HCT116 (cell line): ENCODE results near the gene DAZAP1. TPM values are rescaled to one million over a fixed set of nuclear protein-coding genes. Genes with fewer than 3 reads are reported as not detected.

Source experiments
- ATAC-seq: fragments of 200-7000 bp; cut with Tn5 transposase; 2 replicates; pipeline ENCODE4 v1.9.1; 2020; ENCODE audit warnings: mild to moderate bottlenecking, moderate library complexity
- BruUV-seq: library from RNA; stranded (reverse); fragments of 400-500 nt; replicated peaks from 2 replicates; lab custom pipeline; 2021; lab: Mats Ljungman, UMichigan
- CTCF ChIA-PET: fragments of 300-600 bp; sonication (Branson Sonifier 250); formaldehyde crosslinking; loops from one replicate; lab custom pipeline; 2021; ENCODE audit warnings: antibody characterized with exemption; lab: Charles Lee
- POLR2A ChIA-PET: fragments of 300-600, 350-600 bp; sonication (Branson Sonifier 250); formaldehyde crosslinking; loops from one replicate; lab custom pipeline; 2021; ENCODE audit warnings: antibody characterized with exemption; lab: Charles Lee
- RAD21 ChIA-PET, 2 experiments: fragments of 300-600 bp; sonication (Branson Sonifier 250); formaldehyde crosslinking; loops; one replicate each; lab custom pipeline; 2023; ENCODE audit warnings: low total read pairs in 2 of 2; ENCODE audit not compliant: uncharacterized antibody in 2 of 2, unreplicated experiment in 2 of 2, low non-redundant PET in 1 of 2; lab: Charles Lee
- DNase-seq: peaks from one replicate; pipeline ENCODE4 v3.0.0-alpha.2; 2010; ENCODE audit warnings: low read depth, low spot score
- H2AFZ ChIP-seq: fragments of 200-600 bp; shearing (Covaris generic), sonication (generic); 2 replicates; pipeline ENCODE4 v1.6.1; 2017; ENCODE audit warnings: low read depth, mixed run types, mixed read lengths, antibody characterized with exemption, low read length; ENCODE audit not compliant: poor library complexity, severe bottlenecking
- H3K27ac ChIP-seq: 2 replicates; pipeline ENCODE4 v1.5.1; 2012; ENCODE audit warnings: low read depth, low read length
- H3K27me3 ChIP-seq: fragments of 200-600 bp; sonication (generic); 2 replicates; pipeline ENCODE4 v1.6.1; 2016; ENCODE audit warnings: mixed run types, low read length, mixed read lengths; ENCODE audit not compliant: insufficient read depth
- H3K36me3 ChIP-seq, 2 experiments: fragments of 200-500 bp in 1 of 2; fragments of 200-600 bp in 1 of 2; sonication (Bioruptor generic) in 1 of 2; sonication (generic) in 1 of 2; 2 replicates each; pipeline versions ENCODE4 v1.5.1 to v1.6.1; 2014 to 2016; ENCODE audit warnings: low read length in 2 of 2, inconsistent platforms in 1 of 2, mixed read lengths in 1 of 2, mixed run types in 1 of 2; ENCODE audit not compliant: insufficient read depth in 2 of 2, control insufficient read depth in 1 of 2
- H3K4me1 ChIP-seq, 2 experiments: fragments of 200-600 bp in 1 of 2; sonication (generic) in 1 of 2; 2 replicates each; pipeline versions ENCODE4 v1.5.1 to v1.6.1; 2012 to 2017; ENCODE audit warnings: low read length in 2 of 2, inconsistent platforms in 1 of 2, mild to moderate bottlenecking in 1 of 2, mixed read lengths in 1 of 2, mixed run types in 1 of 2, moderate library complexity in 1 of 2; ENCODE audit not compliant: insufficient read depth in 2 of 2, control insufficient read depth in 1 of 2
- H3K4me2 ChIP-seq: fragments of 200-600 bp; sonication (generic); 2 replicates; pipeline ENCODE4 v1.6.1; 2017; ENCODE audit warnings: mixed run types, low read length, mixed read lengths
- H3K4me3 ChIP-seq, 2 experiments: fragments of 200-600 bp in 1 of 2; sonication (generic) in 1 of 2; replicated peaks in 1 of 2; 2 replicates each; pipeline ENCODE4 v1.5.1; 2011 to 2016; ENCODE audit warnings: low read length in 2 of 2, control low read depth in 1 of 2, low read depth in 1 of 2, mild to moderate bottlenecking in 1 of 2, mixed read lengths in 1 of 2, mixed run types in 1 of 2
- H3K79me2 ChIP-seq: fragments of 200-600 bp; sonication (generic); 2 replicates; pipeline ENCODE4 v1.6.1; 2017; ENCODE audit warnings: mild to moderate bottlenecking, mixed run types, low read length, moderate library complexity, mixed read lengths; ENCODE audit not compliant: insufficient read depth
- H3K9ac ChIP-seq: fragments of 200-600 bp; sonication (generic); 2 replicates; pipeline ENCODE4 v1.6.1; 2016; ENCODE audit warnings: low read length, mixed read lengths
- H3K9me2 ChIP-seq: fragments of 200-600 bp; sonication (generic), shearing (Covaris generic); 2 replicates; pipeline ENCODE4 v1.6.1; 2017; ENCODE audit warnings: mixed run types, mild to moderate bottlenecking, moderate library complexity; ENCODE audit not compliant: insufficient read depth
- H3K9me3 ChIP-seq, 2 experiments: fragments of 200-500 bp in 1 of 2; fragments of 200-600 bp in 1 of 2; sonication (Bioruptor generic) in 1 of 2; sonication (generic) in 1 of 2; 2 replicates each; pipeline ENCODE4 v1.6.1; 2014 to 2017; ENCODE audit warnings: low read length in 2 of 2, mixed read lengths in 2 of 2, inconsistent platforms in 1 of 2, low read depth in 1 of 2, mild to moderate bottlenecking in 1 of 2, mixed run types in 1 of 2, moderate library complexity in 1 of 2; ENCODE audit not compliant: control insufficient read depth in 1 of 2, insufficient read depth in 1 of 2
- H4K20me1 ChIP-seq: fragments of 200-600 bp; sonication (generic), shearing (Covaris generic); 2 replicates; pipeline ENCODE4 v1.6.1; 2017; ENCODE audit warnings: mixed run types, mild to moderate bottlenecking, moderate library complexity; ENCODE audit not compliant: insufficient read depth
- CEBPB ChIP-seq: IDR thresholded peaks from 2 replicates; pipeline ENCODE4 v1.6.1; 2012; ENCODE audit warnings: low read depth
- EZH2 ChIP-seq: fragments of 200-600 bp; sonication (generic); IDR thresholded peaks from 2 replicates; pipeline ENCODE4 v1.6.1; 2017; ENCODE audit warnings: antibody characterized with exemption, mixed run types
- EZH2phosphoT487 ChIP-seq: fragments of 200-600 bp; IDR thresholded peaks from 2 replicates; pipeline ENCODE4 v1.6.1; 2018; ENCODE audit warnings: antibody characterized with exemption, borderline replicate concordance
- FOSL1 ChIP-seq: IDR thresholded peaks from 2 replicates; pipeline ENCODE4 v1.6.1; 2012; ENCODE audit warnings: low read depth
- JUND ChIP-seq: IDR thresholded peaks from 2 replicates; pipeline ENCODE4 v1.6.1; 2012
- POLR2A ChIP-seq: IDR thresholded peaks from 2 replicates; pipeline ENCODE4 v1.7.0; 2011; ENCODE audit warnings: borderline replicate concordance; ENCODE audit not compliant: insufficient read depth, insufficient read length; ENCODE audit errors: extremely low read depth
- POLR2AphosphoS5 ChIP-seq: IDR thresholded peaks from 2 replicates; pipeline ENCODE4 v1.6.1; 2011; ENCODE audit warnings: mild to moderate bottlenecking, low read depth, low read length, moderate library complexity
- SIN3A ChIP-seq: IDR thresholded peaks from 2 replicates; pipeline ENCODE4 v1.6.1; 2012; ENCODE audit warnings: low read depth
- SP1 ChIP-seq: IDR thresholded peaks from 2 replicates; pipeline ENCODE4 v1.6.1; 2012; ENCODE audit warnings: low read depth
- SRF ChIP-seq: IDR thresholded peaks from 2 replicates; pipeline ENCODE4 v1.6.1; 2012; ENCODE audit warnings: low read depth
- TCF7L2 ChIP-seq: IDR thresholded peaks from 2 replicates; pipeline ENCODE4 v1.7.0; 2011; ENCODE audit warnings: borderline replicate concordance, inconsistent platforms; ENCODE audit not compliant: insufficient read depth, insufficient read length; ENCODE audit errors: extremely low read depth
- ZFX ChIP-seq: fragments of 450-650 bp; IDR thresholded peaks from 2 replicates; pipeline ENCODE4 v1.6.1; 2017
- ZNF274 ChIP-seq: fragments of 200-500 bp; sonication (Bioruptor generic); IDR thresholded peaks from 2 replicates; pipeline ENCODE4 v1.6.1; 2014; ENCODE audit warnings: mild to moderate bottlenecking, low read depth, low read length, inconsistent platforms
- intact Hi-C: fragments of 100-400 bp; cut with micrococcal nuclease; formaldehyde crosslinking; loops from 2 replicates; pipeline ENCODE4 v1.10.0; 2022
- total RNA-seq: library from RNA; stranded (reverse); gene quantifications from one replicate; pipeline ENCODE4 v1.2.1, GENCODE V29; 2021; ENCODE audit not compliant: unreplicated experiment
- TF ChIP-seq, protein P1 (sequence below): IDR thresholded peaks from 2 replicates; pipeline ENCODE4 v1.6.1; 2012
- TF ChIP-seq, protein P2 (sequence below): IDR thresholded peaks from 2 replicates; pipeline ENCODE4 v1.6.1; 2012; ENCODE audit warnings: low read depth
- TF ChIP-seq, protein P3 (sequence below), 3 experiments: fragments of 200-600 bp in 1 of 3; sonication (generic) in 1 of 3; IDR thresholded peaks in 2 of 3; conservative IDR thresholded peaks in 1 of 3; 2 replicates each; pipeline ENCODE4 v1.5.1; 2012 to 2017; ENCODE audit warnings: low read depth in 2 of 3, low read length in 2 of 3, antibody characterized with exemption in 1 of 3, borderline replicate concordance in 1 of 3, control low read depth in 1 of 3, mild to moderate bottlenecking in 1 of 3, mixed read lengths in 1 of 3, mixed run types in 1 of 3, moderate library complexity in 1 of 3; ENCODE audit not compliant: insufficient read depth in 1 of 3
- TF ChIP-seq, protein P4 (sequence below): IDR thresholded peaks from 2 replicates; pipeline ENCODE4 v1.6.1; 2011; ENCODE audit warnings: mild to moderate bottlenecking, low read length, moderate library complexity; ENCODE audit not compliant: insufficient replicate concordance; ENCODE audit errors: extremely low read depth
- TF ChIP-seq, protein P5 (sequence below): IDR thresholded peaks from 2 replicates; pipeline ENCODE4 v1.6.1; 2012

Gene DAZAP1
- total RNA-seq, 1 experiment from 2014 or later, result 191 TPM

- Histone ChIP-seq H3K4me3 (no peak overlapping the region), H3K4me1 (no peaks in the 10 kb centered on the region), H3K79me2 (peaks cover 76% of the 10 kb centered on the region), H3K27ac (no peak overlapping the region; the same call in 1 of the 2 replicates), H3K9ac (no peak overlapping the region), H4K20me1 (no peaks in the 10 kb centered on the region), H3K4me2 (no peak overlapping the region), H3K9me3 (no peaks in the 10 kb centered on the region), H3K9me2 (no peaks in the 10 kb centered on the region)
- no peak for DNase-seq
- CTCF ChIA-PET, result no interaction called here
- intact Hi-C loops, result no loop called here
- no peak for ATAC-seq
- TF ChIP-seq EZH2phosphoT487 (no peak), POLR2A (no peak), EZH2 (no peak), FOSL1 (no peak), TCF7L2 (no peak), ZNF274 (no peak), SRF (no peak), ZFX (no peak), SP1 (no peak), CEBPB (no peak), JUND (no peak), POLR2AphosphoS5 (no peak), SIN3A (no peak)
- TF ChIP-seq, protein P1, sequence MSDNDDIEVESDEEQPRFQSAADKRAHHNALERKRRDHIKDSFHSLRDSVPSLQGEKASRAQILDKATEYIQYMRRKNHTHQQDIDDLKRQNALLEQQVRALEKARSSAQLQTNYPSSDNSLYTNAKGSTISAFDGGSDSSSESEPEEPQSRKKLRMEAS, result no peak
- TF ChIP-seq, protein P2, sequence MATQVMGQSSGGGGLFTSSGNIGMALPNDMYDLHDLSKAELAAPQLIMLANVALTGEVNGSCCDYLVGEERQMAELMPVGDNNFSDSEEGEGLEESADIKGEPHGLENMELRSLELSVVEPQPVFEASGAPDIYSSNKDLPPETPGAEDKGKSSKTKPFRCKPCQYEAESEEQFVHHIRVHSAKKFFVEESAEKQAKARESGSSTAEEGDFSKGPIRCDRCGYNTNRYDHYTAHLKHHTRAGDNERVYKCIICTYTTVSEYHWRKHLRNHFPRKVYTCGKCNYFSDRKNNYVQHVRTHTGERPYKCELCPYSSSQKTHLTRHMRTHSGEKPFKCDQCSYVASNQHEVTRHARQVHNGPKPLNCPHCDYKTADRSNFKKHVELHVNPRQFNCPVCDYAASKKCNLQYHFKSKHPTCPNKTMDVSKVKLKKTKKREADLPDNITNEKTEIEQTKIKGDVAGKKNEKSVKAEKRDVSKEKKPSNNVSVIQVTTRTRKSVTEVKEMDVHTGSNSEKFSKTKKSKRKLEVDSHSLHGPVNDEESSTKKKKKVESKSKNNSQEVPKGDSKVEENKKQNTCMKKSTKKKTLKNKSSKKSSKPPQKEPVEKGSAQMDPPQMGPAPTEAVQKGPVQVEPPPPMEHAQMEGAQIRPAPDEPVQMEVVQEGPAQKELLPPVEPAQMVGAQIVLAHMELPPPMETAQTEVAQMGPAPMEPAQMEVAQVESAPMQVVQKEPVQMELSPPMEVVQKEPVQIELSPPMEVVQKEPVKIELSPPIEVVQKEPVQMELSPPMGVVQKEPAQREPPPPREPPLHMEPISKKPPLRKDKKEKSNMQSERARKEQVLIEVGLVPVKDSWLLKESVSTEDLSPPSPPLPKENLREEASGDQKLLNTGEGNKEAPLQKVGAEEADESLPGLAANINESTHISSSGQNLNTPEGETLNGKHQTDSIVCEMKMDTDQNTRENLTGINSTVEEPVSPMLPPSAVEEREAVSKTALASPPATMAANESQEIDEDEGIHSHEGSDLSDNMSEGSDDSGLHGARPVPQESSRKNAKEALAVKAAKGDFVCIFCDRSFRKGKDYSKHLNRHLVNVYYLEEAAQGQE, result no peak
- TF ChIP-seq, protein P3, sequence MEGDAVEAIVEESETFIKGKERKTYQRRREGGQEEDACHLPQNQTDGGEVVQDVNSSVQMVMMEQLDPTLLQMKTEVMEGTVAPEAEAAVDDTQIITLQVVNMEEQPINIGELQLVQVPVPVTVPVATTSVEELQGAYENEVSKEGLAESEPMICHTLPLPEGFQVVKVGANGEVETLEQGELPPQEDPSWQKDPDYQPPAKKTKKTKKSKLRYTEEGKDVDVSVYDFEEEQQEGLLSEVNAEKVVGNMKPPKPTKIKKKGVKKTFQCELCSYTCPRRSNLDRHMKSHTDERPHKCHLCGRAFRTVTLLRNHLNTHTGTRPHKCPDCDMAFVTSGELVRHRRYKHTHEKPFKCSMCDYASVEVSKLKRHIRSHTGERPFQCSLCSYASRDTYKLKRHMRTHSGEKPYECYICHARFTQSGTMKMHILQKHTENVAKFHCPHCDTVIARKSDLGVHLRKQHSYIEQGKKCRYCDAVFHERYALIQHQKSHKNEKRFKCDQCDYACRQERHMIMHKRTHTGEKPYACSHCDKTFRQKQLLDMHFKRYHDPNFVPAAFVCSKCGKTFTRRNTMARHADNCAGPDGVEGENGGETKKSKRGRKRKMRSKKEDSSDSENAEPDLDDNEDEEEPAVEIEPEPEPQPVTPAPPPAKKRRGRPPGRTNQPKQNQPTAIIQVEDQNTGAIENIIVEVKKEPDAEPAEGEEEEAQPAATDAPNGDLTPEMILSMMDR (IDR thresholded peaks at IDR 0.05 in 2 of 3, conservative IDR thresholded peaks at IDR 0.05 in 1 of 3; ENCODE audit: borderline replicate concordance in 1 of 3, insufficient read depth in 1 of 3, low read depth in 2 of 3, low read length in 2 of 3), result no peak
- TF ChIP-seq, protein P4, sequence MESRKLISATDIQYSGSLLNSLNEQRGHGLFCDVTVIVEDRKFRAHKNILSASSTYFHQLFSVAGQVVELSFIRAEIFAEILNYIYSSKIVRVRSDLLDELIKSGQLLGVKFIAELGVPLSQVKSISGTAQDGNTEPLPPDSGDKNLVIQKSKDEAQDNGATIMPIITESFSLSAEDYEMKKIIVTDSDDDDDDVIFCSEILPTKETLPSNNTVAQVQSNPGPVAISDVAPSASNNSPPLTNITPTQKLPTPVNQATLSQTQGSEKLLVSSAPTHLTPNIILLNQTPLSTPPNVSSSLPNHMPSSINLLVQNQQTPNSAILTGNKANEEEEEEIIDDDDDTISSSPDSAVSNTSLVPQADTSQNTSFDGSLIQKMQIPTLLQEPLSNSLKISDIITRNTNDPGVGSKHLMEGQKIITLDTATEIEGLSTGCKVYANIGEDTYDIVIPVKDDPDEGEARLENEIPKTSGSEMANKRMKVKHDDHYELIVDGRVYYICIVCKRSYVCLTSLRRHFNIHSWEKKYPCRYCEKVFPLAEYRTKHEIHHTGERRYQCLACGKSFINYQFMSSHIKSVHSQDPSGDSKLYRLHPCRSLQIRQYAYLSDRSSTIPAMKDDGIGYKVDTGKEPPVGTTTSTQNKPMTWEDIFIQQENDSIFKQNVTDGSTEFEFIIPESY, result no peak
- TF ChIP-seq, protein P5, sequence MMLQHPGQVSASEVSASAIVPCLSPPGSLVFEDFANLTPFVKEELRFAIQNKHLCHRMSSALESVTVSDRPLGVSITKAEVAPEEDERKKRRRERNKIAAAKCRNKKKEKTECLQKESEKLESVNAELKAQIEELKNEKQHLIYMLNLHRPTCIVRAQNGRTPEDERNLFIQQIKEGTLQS, result no peak
- TF ChIP-seq, all 23 proteins: peak for 0
- BruUV-seq, result no TSS peak
- Histone ChIP-seq H2AFZ (no peak overlapping the region), H3K36me3 (peaks cover 42 to 65% of the 10 kb centered on the region in 2 experiments; a peak in 3 of 4 replicates), H3K27me3 (no peaks in the 10 kb centered on the region)
- ChIA-PET POLR2A (no interaction called here), RAD21 (no interaction called here)
Observed at GRCh38 chr19:1428738-1429391, 21.5 kb downstream of the DAZAP1 start.
